ENCODE data around the gene CCDC154. TPM values are rescaled to one million over a fixed set of nuclear protein-coding genes. Genes with fewer than 3 reads are reported as not detected.

The CCDC154 gene
- total and polyA plus RNA-seq, 2 donors from 2014 or later, result 1.8 to 2.8 TPM

DNA sequence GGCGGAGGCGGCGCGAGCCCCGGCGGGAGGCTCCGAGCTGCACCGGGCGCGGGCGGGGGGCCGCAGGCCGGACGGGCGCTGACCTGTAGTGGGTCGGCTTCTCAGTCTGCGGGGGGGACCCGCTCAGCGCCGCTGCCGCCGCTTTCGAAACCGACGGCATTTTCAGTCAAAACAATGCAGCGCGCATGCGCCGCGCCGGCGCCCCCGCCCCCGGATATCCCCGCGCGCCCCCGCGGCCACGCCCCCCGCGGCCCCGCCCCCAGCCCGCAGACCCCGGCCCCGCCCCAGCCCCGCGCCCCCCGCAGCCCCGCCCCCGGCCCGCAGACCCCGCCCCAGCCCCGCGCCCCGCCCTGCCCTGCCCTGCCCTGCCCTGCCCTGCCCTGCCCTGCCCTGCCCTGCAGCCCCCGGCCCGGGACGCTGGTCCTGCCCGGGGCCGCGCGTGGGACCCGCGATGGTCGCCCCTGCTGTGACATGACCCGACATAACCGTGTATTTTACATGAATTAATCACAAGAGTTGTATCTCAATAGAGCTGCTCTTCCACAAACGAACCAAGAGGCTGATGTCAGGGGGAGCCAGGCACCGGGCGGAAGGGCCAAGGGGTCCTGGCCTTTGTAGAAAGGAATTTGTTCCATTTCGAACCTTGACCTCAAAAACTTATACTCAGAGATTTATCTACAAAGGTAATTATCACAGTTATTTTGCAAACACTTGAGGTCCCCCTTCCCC, 29.7 kb downstream of the CCDC154 start, which contains the start of gene UNKL:
UNKL (minus strand) TSS at position 173 of the 729 bp plus-strand sequence; CDS start at position 160, 13 bp downstream.
- FAIRE-seq (no peak), DNase-seq (peak; percentile 54 to 92 (median 81))
- Histone ChIP-seq H3K9ac (ENCODE audit: low read length in 3 of 3) (peak within 1 kb of the TSS; percentile 22 to 46 (median 46)), H3K36me3 (ENCODE audit: control insufficient read depth in 2 of 3, insufficient read depth in 3 of 3, low read length in 3 of 3) (no peaks in the 10 kb centered on the region), H3K27me3 (ENCODE audit: control insufficient read depth, insufficient read depth, low read length) (no peaks in the 10 kb centered on the region), H3K27ac (ENCODE audit: low read depth in 2 of 2, low read length in 2 of 2) (peak within 1 kb of the TSS; percentile 43 to 60), H3K4me3 (ENCODE audit: low read length in 3 of 3) (peak within 1 kb of the TSS; percentile 46 to 70 (median 65)), H3K9me3 (ENCODE audit: control insufficient read depth in 2 of 3, insufficient read depth in 1 of 3, low read length in 3 of 3) (no peaks in the 10 kb centered on the region), H3K4me1 (ENCODE audit: control insufficient read depth in 2 of 3, insufficient read depth in 2 of 3, low read depth in 1 of 3, low read length in 3 of 3) (peaks cover 0 to 4% (median 0%) of the 10 kb centered on the region in 3 donors)
- TF ChIP-seq, protein P1, sequence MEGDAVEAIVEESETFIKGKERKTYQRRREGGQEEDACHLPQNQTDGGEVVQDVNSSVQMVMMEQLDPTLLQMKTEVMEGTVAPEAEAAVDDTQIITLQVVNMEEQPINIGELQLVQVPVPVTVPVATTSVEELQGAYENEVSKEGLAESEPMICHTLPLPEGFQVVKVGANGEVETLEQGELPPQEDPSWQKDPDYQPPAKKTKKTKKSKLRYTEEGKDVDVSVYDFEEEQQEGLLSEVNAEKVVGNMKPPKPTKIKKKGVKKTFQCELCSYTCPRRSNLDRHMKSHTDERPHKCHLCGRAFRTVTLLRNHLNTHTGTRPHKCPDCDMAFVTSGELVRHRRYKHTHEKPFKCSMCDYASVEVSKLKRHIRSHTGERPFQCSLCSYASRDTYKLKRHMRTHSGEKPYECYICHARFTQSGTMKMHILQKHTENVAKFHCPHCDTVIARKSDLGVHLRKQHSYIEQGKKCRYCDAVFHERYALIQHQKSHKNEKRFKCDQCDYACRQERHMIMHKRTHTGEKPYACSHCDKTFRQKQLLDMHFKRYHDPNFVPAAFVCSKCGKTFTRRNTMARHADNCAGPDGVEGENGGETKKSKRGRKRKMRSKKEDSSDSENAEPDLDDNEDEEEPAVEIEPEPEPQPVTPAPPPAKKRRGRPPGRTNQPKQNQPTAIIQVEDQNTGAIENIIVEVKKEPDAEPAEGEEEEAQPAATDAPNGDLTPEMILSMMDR (IDR thresholded peaks at IDR 0.05; ENCODE audit: borderline replicate concordance, extremely low read depth, insufficient read depth), result no peak
- intact Hi-C loops (cut with DNase I), result no loop called here

DNA sequence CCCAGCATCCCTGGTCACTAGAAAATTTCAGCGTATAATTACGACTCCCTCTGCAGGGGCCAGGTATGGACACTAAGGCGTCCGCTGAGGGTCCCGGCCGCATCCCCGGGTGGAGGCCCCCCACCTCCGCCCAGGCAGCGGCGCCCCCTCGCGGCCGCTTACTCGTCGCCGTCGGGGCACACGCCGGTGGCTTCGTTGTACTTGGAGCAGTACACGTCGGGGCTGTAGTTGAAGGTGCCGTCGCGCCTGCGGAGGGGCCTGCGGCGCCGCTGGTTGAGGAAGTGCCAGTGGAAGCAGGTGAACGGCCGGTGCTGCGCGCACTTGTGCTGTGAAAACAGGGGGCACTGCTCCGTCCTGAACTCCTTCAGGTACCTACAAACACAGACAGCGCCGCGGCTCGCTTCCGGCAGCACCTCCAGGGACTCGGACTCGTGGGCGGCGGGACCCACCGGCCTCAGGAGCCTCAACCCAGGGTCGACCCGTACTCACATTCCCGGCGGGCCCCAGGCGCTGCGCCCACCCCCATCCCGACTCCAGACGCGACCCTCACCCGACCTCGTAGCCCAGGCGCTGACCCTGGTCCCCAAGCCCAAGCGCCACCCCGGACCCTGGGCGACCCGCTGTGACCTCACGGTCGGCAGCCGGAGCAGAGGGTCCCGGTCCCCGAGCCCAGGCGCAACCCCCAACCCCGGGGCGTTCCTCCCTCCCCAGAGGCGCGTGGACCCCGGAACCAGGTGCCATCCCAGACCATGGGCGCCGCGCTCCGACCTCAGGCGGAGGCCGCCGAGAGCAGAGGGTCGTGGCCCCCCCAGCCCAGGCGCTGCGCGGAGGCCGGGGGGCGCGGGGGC, 30.4 kb downstream of the CCDC154 start:
- intact Hi-C loops (cut with DNase I), result no loop called here
- Histone ChIP-seq H3K27ac (ENCODE audit: low read depth in 2 of 2, low read length in 2 of 2) (peak overlapping the region; percentile 43 to 60), H3K9me3 (ENCODE audit: control insufficient read depth in 2 of 3, insufficient read depth in 1 of 3, low read length in 3 of 3) (no peaks in the 10 kb centered on the region), H3K4me3 (ENCODE audit: low read length in 3 of 3) (peak overlapping the region; percentile 46 to 70 (median 65)), H3K27me3 (ENCODE audit: control insufficient read depth, insufficient read depth, low read length) (no peaks in the 10 kb centered on the region), H3K4me1 (ENCODE audit: control insufficient read depth in 2 of 3, insufficient read depth in 2 of 3, low read depth in 1 of 3, low read length in 3 of 3) (peaks cover 0 to 3% (median 0%) of the 10 kb centered on the region in 3 donors), H3K36me3 (ENCODE audit: control insufficient read depth in 2 of 3, insufficient read depth in 3 of 3, low read length in 3 of 3) (no peaks in the 10 kb centered on the region), H3K9ac (ENCODE audit: low read length in 3 of 3) (peak overlapping the region; percentile 22 to 46 (median 46))
- DNase-seq (peak; percentile 67 to 86 (median 84)), FAIRE-seq (no peak)
- TF ChIP-seq, protein P1 (IDR thresholded peaks at IDR 0.05; ENCODE audit: borderline replicate concordance, extremely low read depth, insufficient read depth), result peak; percentile 43

DNA sequence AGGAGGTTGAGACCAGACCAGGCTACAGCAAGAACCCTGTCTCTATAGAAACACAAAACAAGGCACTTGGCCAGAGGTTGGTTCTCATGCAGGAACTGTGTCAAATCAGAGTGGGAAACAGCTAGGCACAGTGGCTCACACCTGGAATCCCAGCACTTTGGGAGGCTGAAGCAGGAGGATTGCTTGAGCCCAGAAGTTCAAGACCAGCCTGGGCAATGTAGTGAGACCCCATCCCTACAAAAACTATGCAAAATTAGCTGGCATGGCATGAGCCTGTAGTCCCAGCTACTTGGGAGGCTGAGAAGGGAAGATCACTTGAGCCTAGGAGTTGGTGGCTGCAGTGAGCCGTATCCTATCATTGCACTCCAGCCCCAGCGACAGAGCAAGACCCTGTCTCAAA, 31.5 kb downstream of the CCDC154 start:
- Histone ChIP-seq H3K27ac (ENCODE audit: low read depth in 2 of 2, low read length in 2 of 2) (no peak overlapping the region), H3K4me3 (ENCODE audit: low read length in 3 of 3) (no peak overlapping the region), H3K36me3 (ENCODE audit: control insufficient read depth in 2 of 3, insufficient read depth in 3 of 3, low read length in 3 of 3) (no peaks in the 10 kb centered on the region), H3K4me1 (ENCODE audit: control insufficient read depth in 2 of 3, insufficient read depth in 2 of 3, low read depth in 1 of 3, low read length in 3 of 3) (peaks cover 0 to 7% (median 0%) of the 10 kb centered on the region in 3 donors), H3K27me3 (ENCODE audit: control insufficient read depth, insufficient read depth, low read length) (no peaks in the 10 kb centered on the region), H3K9ac (ENCODE audit: low read length in 3 of 3) (no peak overlapping the region), H3K9me3 (ENCODE audit: control insufficient read depth in 2 of 3, insufficient read depth in 1 of 3, low read length in 3 of 3) (no peaks in the 10 kb centered on the region)
- DNase-seq, result no peak
- FAIRE-seq, result no peak
- intact Hi-C loops (cut with DNase I), result no loop called here
- TF ChIP-seq, protein P1 (IDR thresholded peaks at IDR 0.05; ENCODE audit: borderline replicate concordance, extremely low read depth, insufficient read depth), result no peak

Measured in kidney (tissue), 14 donors.